HT1080 (cell line): ENCODE measurements around the gene GYPC. TPM values are rescaled to one million over a fixed set of nuclear protein-coding genes. Genes with fewer than 3 reads are reported as not detected.
"Not testable (repeated sequence)": the region's sequence is repeated elsewhere in the genome, so short reads cannot be mapped to it uniquely, and the experiment has no call there.

Experiments used
- DNase-seq: peaks from one replicate; pipeline ENCODE4 v3.0.0-alpha.2; 2015; ENCODE audit warnings: low read depth
- total RNA-seq: library from RNA; depleted of rRNA; stranded (reverse); fragments of >200 nt; shearing (Covaris generic); gene quantifications from 2 replicates; pipeline ENCODE4 v1.2.3, GENCODE V29; 2014

Gene GYPC
- total RNA-seq, 1 experiment from 2014 or later, result not detected

DNA sequence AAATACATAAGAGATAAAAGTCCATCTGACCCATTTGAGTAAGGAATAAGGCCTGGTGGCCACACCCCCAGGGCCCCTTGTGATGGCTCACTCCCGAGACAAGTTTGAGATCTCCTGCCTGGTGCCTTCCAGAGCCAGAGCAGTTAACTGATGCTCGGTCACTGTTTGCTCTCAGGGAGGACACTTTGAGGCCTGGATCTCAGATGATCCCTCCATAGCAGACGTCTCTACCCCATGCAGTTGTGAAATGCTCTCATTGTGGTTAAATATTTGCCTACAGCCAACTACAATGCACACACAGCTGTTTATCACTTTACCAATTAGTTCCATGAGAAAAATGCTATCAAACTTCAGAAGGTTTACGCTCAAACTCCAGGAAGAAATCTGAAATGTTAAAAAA is 12.3 kb downstream of the GYPC start:
- no peak for DNase-seq

GRCh38 chr2:126669772-126670171 is 13.8 kb downstream of the GYPC start:
- no peak for DNase-seq

DNA sequence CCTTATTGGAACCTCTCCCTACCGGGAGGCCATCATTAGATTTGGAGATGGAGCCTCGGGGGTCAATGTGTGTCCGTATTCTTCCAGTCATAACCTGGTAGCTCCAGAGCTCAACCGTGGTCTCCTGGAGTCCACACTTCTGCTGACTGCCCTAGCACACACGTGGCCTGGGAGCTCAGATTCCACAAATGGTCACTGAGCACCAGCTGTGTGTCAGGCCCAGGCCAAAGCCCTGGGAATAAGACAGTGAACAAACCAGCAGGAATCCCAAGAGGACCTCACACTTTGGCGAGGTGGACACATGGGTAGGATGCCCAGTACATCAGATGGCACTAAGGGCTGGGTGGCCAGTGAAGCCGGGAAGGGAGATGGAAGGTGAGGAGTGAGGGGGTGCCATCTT is 15.5 kb downstream of the GYPC start:
- no peak for DNase-seq

- DNase-seq, result no peak
These were observed 17.1 kb downstream of the GYPC start for GRCh38 chr2:126672980-126673605.

GRCh38 chr2:126674075-126674744 is 18.3 kb downstream of the GYPC start:
- no peak for DNase-seq

DNA sequence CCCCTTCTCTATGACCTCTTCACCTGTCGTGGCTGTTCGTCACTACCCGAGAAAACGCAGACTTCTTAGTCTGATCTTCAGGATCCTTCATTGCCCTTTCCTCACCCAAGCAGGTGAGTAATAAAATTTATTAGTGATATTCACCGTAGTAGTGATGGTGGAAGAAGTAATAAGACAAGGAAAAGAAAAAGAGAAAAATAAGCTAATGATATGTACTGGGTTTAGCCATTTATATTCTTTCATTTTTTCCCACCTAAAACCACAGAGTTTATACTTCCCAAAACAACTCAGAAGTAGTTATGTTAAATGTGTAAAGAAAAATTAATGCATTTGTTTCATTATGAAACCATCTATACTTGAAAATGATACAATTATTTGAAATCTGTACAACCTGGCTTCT is 19.7 kb downstream of the GYPC start:
- no peak for DNase-seq

DNA sequence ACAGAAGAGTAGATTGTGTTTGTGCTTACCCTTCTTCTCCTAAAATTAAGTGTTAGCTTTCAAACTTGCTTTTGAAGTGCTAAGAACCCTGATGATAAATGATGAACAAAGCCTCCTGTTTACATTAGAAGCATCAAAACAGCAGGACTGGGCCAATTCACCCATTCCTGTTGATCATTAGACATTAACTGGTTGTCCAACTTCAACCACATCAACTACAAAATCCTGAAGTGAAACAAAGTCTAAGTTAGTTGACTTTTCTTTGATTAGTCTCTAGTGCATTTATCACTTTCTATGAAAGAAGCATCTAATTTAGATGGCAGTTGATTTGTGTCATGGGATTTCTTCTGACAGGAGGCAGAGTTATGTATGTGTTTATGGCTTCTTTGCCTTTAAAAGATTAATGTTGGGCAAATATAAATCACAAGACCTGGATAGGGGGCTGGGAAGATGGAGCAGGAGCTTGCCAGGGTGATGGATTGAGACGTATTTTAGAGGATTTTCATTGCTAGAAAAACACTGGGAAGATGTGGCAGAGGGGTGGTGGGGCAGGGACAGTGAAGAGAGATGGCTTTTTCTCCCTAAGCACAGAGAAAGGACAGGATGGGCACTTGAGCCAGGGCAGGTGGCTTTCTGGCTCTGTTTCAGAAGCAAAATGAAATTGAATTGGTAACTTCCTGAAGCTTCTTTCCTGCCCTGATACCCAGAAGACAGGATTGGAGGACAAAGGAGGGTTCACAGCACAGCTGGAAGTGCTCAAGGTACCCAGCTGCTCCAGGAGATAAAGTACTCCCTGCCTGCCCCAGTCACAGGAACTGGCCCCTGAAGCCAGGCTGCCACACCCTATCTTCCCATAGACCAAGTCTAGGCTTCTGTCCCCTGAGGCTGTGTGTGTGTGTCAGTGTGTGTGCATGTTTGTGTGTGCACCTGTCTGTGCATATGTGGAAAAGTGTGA is 20.5 kb downstream of the GYPC start:
- DNase-seq, result no peak

DNA sequence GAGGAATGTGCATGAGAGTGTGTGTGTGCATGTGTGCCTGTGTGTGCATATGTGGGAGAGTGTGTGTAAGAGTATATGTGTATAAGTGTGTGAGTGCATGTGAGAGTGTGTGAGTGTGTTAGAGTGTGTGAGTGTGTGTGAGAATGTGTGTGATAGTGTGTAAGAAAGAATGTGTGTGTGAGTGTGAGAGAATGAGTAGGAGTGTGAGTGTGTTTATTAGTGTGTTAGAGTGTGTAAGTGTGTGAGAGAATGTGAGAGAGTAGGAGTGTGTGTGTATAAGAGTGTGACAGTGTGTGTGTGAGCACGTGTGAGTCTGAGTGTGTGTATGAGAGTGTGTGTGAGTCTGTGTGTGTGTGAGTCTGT is 21.2 kb downstream of the GYPC start:
- DNase-seq, result no peak

DNA sequence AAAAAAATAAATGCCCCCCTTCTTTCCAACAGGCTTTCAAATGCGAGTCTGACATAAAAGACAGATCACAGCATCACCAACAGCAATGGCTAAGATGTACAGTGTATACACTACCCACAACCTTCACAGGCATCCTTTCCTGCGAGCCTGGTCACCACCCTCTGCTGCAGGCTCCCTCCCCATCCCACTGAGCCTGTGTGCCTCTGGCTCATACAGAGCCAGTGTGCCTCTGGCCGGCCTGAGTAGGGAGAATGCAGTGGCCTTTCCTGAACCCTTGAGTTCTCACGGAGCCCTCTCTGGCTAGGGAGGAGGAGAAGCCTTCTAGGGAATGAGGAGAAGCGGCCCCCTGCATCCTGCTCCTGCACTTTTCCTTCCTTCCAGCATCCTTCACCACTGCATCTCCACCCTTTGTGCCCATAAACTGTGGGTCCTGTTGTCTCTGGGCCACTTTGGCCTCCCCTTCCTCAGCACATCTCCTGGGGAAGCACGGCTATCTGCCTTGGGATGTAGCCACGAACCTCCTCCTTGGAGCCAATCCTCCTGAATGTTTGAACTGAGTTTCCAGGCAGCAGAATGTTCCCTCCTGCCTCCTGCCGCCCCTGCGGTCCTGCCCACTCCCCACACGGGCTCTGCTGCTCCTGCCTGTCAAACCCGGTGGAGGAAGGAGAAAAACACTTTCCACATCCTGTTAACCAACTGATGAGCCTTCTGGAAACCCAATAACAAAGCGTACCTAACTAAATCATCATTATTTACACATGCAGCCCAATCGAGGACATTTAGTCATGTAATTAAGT is 22.5 kb downstream of the GYPC start:
- no peak for DNase-seq

DNA sequence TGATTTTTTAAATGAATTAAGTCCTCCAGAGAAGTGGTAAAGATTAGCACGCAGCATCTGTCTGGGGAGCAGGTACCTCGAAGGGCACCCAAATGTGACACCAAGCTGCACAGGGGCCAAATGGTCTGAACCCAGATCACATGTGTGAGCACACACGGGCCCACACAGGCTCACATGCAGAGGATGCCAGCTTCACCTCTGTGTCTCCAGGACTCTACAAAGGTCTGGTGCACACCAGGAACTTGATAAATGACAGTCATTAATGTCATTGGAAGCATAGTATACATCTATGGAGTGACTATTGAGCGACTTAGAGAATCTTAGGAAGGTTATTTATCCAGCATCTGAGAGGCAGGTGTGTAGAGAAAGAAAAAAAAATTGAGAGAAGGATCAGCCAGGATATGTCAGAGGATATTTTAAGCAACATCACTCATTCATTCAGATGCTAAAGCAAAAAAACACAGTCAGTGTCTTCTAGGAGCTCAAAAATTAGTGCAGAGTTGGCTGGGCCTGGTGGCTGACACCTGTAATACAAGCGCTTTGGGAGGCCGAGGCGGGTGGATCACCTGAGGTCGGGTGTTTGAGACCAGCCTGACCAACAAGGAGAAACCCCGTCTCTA is 23.2 kb downstream of the GYPC start:
- DNase-seq, result no peak

GRCh38 chr2:126681505-126681904 is 25.5 kb downstream of the GYPC start:
- DNase-seq, result no peak

- no peak for DNase-seq
These were observed 29.7 kb downstream of the GYPC start for GRCh38 chr2:126685629-126686028.

DNA sequence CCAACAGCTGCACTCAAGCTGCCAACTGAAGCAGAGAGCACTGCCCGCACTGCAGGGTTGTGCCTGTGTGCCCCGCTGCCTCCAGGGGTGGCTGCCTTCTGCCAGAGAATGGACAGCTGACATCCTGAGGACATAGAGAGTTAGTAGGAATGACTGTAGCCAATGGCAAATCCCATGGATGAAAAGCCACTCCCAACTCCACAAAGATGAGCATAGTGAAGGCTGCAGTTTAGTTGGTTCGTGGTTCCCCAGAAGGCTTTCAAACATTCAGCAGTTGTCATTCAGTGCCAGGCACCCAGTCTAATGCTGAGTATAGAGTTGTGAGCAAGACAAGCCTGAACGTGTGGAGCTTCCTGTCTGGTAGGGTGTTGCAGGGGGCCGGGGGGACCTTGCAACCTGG is 30.3 kb downstream of the GYPC start:
- DNase-seq, result no peak

GRCh38 chr2:126686841-126687485 is 31.0 kb downstream of the GYPC start:
- DNase-seq, result no peak

- DNase-seq, result no peak
These were observed 31.5 kb downstream of the GYPC start for GRCh38 chr2:126687503-126687902.

GRCh38 chr2:126688594-126688993 is 32.6 kb downstream of the GYPC start:
- not testable (repeated sequence) for DNase-seq

DNA sequence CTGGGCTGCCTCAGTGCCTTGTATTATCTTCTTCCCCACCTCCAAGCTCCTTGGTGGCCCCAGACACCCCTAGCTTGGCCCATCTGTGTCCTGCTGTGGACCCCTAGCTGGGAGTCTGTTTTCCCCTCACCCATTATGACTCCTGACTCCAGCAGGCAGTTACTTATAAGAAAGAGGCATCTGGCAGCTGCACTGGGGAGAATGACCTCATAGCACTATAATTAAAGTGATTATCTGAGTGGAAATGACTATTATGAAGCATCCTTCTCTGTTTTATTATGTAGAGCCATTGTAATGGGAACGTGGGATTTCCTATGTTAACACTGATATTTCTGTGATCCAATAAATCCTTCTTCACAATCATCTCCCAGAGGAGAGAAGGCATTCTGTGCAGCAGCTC is 36.3 kb downstream of the GYPC start:
- not testable (repeated sequence) for DNase-seq

DNA sequence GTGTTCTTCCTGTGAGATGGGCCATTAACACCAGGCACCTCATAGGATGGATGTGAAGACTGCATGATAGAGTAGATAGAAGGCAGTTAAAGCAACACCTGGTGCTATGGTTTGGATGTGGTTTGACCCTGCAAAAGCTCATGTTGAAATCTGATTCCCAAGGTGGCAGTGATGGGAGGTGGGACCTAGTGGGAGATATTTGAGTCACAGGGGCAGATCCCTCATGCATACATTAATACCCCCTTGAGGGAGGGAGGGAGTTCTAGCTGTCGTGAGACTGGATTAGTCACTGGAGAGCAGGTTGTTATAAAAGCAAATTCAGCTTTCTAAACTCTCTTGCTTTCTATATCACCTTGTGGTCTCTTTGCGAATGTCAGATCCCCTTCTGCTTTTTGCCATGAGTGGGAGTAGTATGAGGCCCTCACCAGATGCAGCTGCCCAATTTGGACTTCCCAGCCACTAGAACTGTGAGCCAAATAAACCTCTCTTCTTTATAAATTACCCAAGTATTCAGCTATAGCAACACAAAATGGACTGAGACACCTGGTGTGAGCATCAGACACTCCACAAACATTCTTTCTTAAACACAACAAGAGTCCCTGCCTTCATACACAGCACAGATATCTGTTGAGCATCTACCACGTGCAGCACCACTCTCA is 37.1 kb downstream of the GYPC start:
- DNase-seq, result not testable (repeated sequence)

DNA sequence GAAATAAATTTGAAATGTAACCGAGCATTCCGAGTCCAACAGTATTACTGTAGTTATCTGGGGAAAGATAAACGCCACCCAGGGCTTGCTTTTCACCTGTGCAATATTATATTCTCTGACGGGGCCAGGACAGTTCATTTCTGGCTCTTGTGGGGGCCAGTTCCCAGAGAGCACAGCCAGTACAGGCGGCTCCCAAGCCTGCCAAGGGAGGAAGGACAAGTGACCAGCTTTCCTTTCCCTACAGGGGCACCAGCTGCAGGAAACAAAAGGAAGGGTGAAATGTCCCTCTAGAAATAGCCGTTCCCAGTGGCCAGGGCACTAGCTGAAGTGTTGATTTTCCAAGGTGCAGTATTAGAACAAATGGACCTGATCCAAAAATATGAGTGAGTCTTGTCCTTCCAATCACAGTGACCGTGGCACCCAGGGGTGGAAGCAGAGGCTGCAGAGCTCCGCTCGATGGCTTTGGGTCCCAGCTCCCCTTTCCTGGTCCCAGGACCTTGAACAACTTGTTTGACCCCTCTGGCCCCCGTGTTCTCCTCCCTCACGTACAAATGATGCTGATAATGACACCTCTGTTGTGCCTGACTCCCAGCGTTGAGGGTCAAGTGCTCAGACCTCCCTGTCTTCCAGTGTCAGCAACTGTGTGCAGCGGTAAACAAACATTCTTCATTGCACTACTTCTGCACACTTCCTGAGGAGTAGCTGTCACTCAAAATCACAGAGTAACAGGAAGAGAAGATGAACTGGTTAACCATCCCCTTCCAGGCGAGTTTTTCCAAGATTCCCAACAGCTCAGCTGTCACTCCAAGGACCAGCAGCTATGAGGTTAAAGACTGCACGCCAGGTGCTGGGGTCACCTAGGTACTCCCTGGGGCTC is 40.9 kb downstream of the GYPC start:
- DNase-seq, result no peak
